GM23338 (cell line): ENCODE data around the gene ENOX1. TPM values are rescaled to one million over a fixed set of nuclear protein-coding genes. Genes with fewer than 3 reads are reported as not detected.

Experiments used
- ATAC-seq: fragments of 200-7000 bp; cut with Tn5 transposase; 3 replicates; pipeline ENCODE4 v1.9.1; 2020
- DNase-seq: peaks from one replicate; pipeline ENCODE4 v3.0.0-alpha.2; 2015; ENCODE audit warnings: low spot score
- H2AFZ ChIP-seq: fragments of 200-600 bp; sonication (generic); 2 replicates; pipeline ENCODE4 v1.8.0; 2016; ENCODE audit warnings: antibody characterized with exemption, mild to moderate bottlenecking, moderate library complexity
- H3F3A ChIP-seq: fragments of 200-600 bp; sonication (generic); replicated peaks from 2 replicates; pipeline ENCODE4 v1.8.0; 2017; ENCODE audit warnings: antibody characterized with exemption, mixed run types, low read depth
- H3K27ac ChIP-seq: fragments of 200-600 bp; sonication (generic); 2 replicates; pipeline ENCODE4 v1.6.1; 2016; ENCODE audit warnings: low read depth
- H3K27me3 ChIP-seq: fragments of 200-600 bp; sonication (generic); 2 replicates; pipeline ENCODE4 v1.8.0; 2016; ENCODE audit warnings: mild to moderate bottlenecking, mixed run types, moderate library complexity; ENCODE audit not compliant: insufficient read depth
- H3K36me3 ChIP-seq: fragments of 200-600 bp; sonication (generic); 2 replicates; pipeline ENCODE4 v1.8.0; 2016; ENCODE audit warnings: mild to moderate bottlenecking; ENCODE audit not compliant: insufficient read depth
- H3K4me1 ChIP-seq: fragments of 200-600 bp; sonication (generic); 2 replicates; pipeline ENCODE4 v1.8.0; 2016; ENCODE audit warnings: mild to moderate bottlenecking, moderate library complexity; ENCODE audit not compliant: insufficient read depth
- H3K4me2 ChIP-seq: fragments of 200-600 bp; sonication (generic); 2 replicates; pipeline ENCODE4 v1.7.1; 2017; ENCODE audit warnings: mixed run types
- H3K4me3 ChIP-seq: fragments of 200-600 bp; sonication (generic); 2 replicates; pipeline ENCODE4 v1.6.1; 2016; ENCODE audit warnings: mixed run types
- H3K79me2 ChIP-seq: fragments of 200-600 bp; sonication (generic); replicated peaks from 2 replicates; pipeline ENCODE4 v1.8.0; 2017; ENCODE audit warnings: mild to moderate bottlenecking; ENCODE audit not compliant: insufficient read depth
- H3K9me2 ChIP-seq: fragments of 200-600 bp; sonication (generic); 2 replicates; pipeline ENCODE4 v1.8.0; 2017; ENCODE audit not compliant: insufficient read depth
- H4K20me1 ChIP-seq: fragments of 200-600 bp; sonication (generic); replicated peaks from 2 replicates; pipeline ENCODE4 v1.8.0; 2017; ENCODE audit warnings: mild to moderate bottlenecking; ENCODE audit not compliant: insufficient read depth
- H3K27ac Mint-ChIP-seq: 2 replicates; pipeline ENCODE4 v1.8.0; 2020; ENCODE audit warnings: inconsistent platforms, mild to moderate bottlenecking, moderate library complexity, mixed read lengths
- H3K27me3 Mint-ChIP-seq: 3 replicates; pipeline ENCODE4 v1.8.0; 2022; ENCODE audit warnings: low read depth, mild to moderate bottlenecking, moderate library complexity, mixed read lengths, inconsistent platforms; ENCODE audit not compliant: insufficient read depth, poor library complexity
- H3K36me3 Mint-ChIP-seq: 3 replicates; pipeline ENCODE4 v1.8.0; 2021; ENCODE audit warnings: low read depth, mild to moderate bottlenecking, inconsistent platforms, moderate library complexity, mixed read lengths
- H3K4me1 Mint-ChIP-seq: 3 replicates; pipeline ENCODE4 v1.8.0; 2020; ENCODE audit warnings: mild to moderate bottlenecking, inconsistent platforms, mixed read lengths
- H3K4me3 Mint-ChIP-seq: 3 replicates; pipeline ENCODE4 v1.8.0; 2021; ENCODE audit warnings: moderate library complexity, mild to moderate bottlenecking, inconsistent platforms, mixed read lengths
- H3K9me3 Mint-ChIP-seq: 3 replicates; pipeline ENCODE4 v1.8.0; 2020; ENCODE audit warnings: moderate library complexity, mild to moderate bottlenecking, inconsistent platforms, mixed read lengths
- CREB1 ChIP-seq: fragments of 250-450 bp; sonication (Bioruptor Pico); IDR thresholded peaks from 2 replicates; pipeline ENCODE4 v1.5.0; 2020; ENCODE audit warnings: low read depth, mild to moderate bottlenecking, moderate library complexity
- EZH2 ChIP-seq: fragments of 200-600 bp; sonication (generic); IDR thresholded peaks from one replicate; pipeline ENCODE4 v1.8.0; 2017; ENCODE audit warnings: antibody characterized with exemption, mild to moderate bottlenecking, low read depth; ENCODE audit not compliant: unreplicated experiment
- EZH2phosphoT487 ChIP-seq: fragments of 200-600 bp; sonication (generic); IDR thresholded peaks from one replicate; pipeline ENCODE4 v1.8.1; 2018; ENCODE audit warnings: antibody characterized with exemption; ENCODE audit not compliant: unreplicated experiment
- JUNB ChIP-seq: IDR thresholded peaks from one replicate; pipeline ENCODE4 v1.6.1; 2016; ENCODE audit warnings: antibody characterized with exemption; ENCODE audit not compliant: unreplicated experiment
- NANOG ChIP-seq: IDR thresholded peaks from 2 replicates; pipeline ENCODE4 v1.6.1; 2016; ENCODE audit warnings: antibody characterized with exemption, borderline replicate concordance
- POLR2AphosphoS5 ChIP-seq: IDR thresholded peaks from 2 replicates; pipeline ENCODE4 v1.6.1; 2016; ENCODE audit warnings: antibody characterized with exemption, low read depth
- STAT1 ChIP-seq: IDR thresholded peaks from one replicate; pipeline ENCODE4 v1.6.1; 2016; ENCODE audit warnings: antibody characterized with exemption; ENCODE audit not compliant: unreplicated experiment
- ZNF114 ChIP-seq: fragments of 250-450 bp; sonication (Bioruptor Pico); IDR thresholded peaks from 2 replicates; pipeline ENCODE4 v1.5.0; 2020; ENCODE audit warnings: mild to moderate bottlenecking, moderate library complexity
- ZNF331 ChIP-seq: fragments of 250-450 bp; sonication (Bioruptor Pico); IDR thresholded peaks from 2 replicates; pipeline ENCODE4 v1.5.0; 2020; ENCODE audit warnings: low read depth, mild to moderate bottlenecking, moderate library complexity
- polyA plus RNA-seq: library from polyadenylated mRNA; unstranded; fragments of >200 nt; fragmentation: Nextera tagmentation; extraction: Ambion mirVana; gene quantifications from 2 replicates; pipeline ENCODE4 v1.2.1, GENCODE V29; 2016
- total RNA-seq: library from RNA; depleted of rRNA; stranded (reverse); fragments of >200 nt; shearing (Covaris generic); gene quantifications from 2 replicates; pipeline ENCODE4 v1.2.3, GENCODE V29; 2014
- TF ChIP-seq, protein P1 (sequence below): IDR thresholded peaks from one replicate; pipeline ENCODE4 v1.6.1; 2018; ENCODE audit warnings: antibody characterized with exemption; ENCODE audit not compliant: unreplicated experiment
- TF ChIP-seq, protein P2 (sequence below): IDR thresholded peaks from 2 replicates; pipeline ENCODE4 v1.6.1; 2016; ENCODE audit warnings: antibody characterized with exemption
- TF ChIP-seq, protein P3 (sequence below): fragments of 250-450 bp; sonication (Bioruptor Pico); IDR thresholded peaks from 2 replicates; pipeline ENCODE4 v1.5.0; 2020; ENCODE audit warnings: mild to moderate bottlenecking, moderate library complexity

Gene ENOX1
- total and polyA plus RNA-seq, 2 experiments from 2014 or later, result 0.66 to 0.81 TPM

- Histone ChIP-seq H3K36me3 (no peaks in the 10 kb centered on the region), H3K9me2 (no peaks in the 10 kb centered on the region), H3K4me1 (no peaks in the 10 kb centered on the region), H3K4me3 (no peak overlapping the region), H3F3A (no peaks in the 10 kb centered on the region), H3K27me3 (no peaks in the 10 kb centered on the region), H3K79me2 (no peaks in the 10 kb centered on the region), H4K20me1 (no peaks in the 10 kb centered on the region), H2AFZ (no peak overlapping the region), H3K4me2 (no peak overlapping the region), H3K27ac (no peak overlapping the region)
- DNase-seq, result no peak
- no peaks in the 10 kb centered on the region for H3K36me3 Mint-ChIP-seq
- no peaks in the 10 kb centered on the region for H3K27me3 Mint-ChIP-seq
- H3K27ac Mint-ChIP-seq, result no peak overlapping the region
- TF ChIP-seq, protein P1, sequence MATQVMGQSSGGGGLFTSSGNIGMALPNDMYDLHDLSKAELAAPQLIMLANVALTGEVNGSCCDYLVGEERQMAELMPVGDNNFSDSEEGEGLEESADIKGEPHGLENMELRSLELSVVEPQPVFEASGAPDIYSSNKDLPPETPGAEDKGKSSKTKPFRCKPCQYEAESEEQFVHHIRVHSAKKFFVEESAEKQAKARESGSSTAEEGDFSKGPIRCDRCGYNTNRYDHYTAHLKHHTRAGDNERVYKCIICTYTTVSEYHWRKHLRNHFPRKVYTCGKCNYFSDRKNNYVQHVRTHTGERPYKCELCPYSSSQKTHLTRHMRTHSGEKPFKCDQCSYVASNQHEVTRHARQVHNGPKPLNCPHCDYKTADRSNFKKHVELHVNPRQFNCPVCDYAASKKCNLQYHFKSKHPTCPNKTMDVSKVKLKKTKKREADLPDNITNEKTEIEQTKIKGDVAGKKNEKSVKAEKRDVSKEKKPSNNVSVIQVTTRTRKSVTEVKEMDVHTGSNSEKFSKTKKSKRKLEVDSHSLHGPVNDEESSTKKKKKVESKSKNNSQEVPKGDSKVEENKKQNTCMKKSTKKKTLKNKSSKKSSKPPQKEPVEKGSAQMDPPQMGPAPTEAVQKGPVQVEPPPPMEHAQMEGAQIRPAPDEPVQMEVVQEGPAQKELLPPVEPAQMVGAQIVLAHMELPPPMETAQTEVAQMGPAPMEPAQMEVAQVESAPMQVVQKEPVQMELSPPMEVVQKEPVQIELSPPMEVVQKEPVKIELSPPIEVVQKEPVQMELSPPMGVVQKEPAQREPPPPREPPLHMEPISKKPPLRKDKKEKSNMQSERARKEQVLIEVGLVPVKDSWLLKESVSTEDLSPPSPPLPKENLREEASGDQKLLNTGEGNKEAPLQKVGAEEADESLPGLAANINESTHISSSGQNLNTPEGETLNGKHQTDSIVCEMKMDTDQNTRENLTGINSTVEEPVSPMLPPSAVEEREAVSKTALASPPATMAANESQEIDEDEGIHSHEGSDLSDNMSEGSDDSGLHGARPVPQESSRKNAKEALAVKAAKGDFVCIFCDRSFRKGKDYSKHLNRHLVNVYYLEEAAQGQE, result no peak
- TF ChIP-seq, protein P2, sequence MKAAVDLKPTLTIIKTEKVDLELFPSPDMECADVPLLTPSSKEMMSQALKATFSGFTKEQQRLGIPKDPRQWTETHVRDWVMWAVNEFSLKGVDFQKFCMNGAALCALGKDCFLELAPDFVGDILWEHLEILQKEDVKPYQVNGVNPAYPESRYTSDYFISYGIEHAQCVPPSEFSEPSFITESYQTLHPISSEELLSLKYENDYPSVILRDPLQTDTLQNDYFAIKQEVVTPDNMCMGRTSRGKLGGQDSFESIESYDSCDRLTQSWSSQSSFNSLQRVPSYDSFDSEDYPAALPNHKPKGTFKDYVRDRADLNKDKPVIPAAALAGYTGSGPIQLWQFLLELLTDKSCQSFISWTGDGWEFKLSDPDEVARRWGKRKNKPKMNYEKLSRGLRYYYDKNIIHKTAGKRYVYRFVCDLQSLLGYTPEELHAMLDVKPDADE, result no peak
- TF ChIP-seq JUNB, result no peak
- no peak for TF ChIP-seq NANOG
- no peak for TF ChIP-seq ZNF114
- TF ChIP-seq, protein P3, sequence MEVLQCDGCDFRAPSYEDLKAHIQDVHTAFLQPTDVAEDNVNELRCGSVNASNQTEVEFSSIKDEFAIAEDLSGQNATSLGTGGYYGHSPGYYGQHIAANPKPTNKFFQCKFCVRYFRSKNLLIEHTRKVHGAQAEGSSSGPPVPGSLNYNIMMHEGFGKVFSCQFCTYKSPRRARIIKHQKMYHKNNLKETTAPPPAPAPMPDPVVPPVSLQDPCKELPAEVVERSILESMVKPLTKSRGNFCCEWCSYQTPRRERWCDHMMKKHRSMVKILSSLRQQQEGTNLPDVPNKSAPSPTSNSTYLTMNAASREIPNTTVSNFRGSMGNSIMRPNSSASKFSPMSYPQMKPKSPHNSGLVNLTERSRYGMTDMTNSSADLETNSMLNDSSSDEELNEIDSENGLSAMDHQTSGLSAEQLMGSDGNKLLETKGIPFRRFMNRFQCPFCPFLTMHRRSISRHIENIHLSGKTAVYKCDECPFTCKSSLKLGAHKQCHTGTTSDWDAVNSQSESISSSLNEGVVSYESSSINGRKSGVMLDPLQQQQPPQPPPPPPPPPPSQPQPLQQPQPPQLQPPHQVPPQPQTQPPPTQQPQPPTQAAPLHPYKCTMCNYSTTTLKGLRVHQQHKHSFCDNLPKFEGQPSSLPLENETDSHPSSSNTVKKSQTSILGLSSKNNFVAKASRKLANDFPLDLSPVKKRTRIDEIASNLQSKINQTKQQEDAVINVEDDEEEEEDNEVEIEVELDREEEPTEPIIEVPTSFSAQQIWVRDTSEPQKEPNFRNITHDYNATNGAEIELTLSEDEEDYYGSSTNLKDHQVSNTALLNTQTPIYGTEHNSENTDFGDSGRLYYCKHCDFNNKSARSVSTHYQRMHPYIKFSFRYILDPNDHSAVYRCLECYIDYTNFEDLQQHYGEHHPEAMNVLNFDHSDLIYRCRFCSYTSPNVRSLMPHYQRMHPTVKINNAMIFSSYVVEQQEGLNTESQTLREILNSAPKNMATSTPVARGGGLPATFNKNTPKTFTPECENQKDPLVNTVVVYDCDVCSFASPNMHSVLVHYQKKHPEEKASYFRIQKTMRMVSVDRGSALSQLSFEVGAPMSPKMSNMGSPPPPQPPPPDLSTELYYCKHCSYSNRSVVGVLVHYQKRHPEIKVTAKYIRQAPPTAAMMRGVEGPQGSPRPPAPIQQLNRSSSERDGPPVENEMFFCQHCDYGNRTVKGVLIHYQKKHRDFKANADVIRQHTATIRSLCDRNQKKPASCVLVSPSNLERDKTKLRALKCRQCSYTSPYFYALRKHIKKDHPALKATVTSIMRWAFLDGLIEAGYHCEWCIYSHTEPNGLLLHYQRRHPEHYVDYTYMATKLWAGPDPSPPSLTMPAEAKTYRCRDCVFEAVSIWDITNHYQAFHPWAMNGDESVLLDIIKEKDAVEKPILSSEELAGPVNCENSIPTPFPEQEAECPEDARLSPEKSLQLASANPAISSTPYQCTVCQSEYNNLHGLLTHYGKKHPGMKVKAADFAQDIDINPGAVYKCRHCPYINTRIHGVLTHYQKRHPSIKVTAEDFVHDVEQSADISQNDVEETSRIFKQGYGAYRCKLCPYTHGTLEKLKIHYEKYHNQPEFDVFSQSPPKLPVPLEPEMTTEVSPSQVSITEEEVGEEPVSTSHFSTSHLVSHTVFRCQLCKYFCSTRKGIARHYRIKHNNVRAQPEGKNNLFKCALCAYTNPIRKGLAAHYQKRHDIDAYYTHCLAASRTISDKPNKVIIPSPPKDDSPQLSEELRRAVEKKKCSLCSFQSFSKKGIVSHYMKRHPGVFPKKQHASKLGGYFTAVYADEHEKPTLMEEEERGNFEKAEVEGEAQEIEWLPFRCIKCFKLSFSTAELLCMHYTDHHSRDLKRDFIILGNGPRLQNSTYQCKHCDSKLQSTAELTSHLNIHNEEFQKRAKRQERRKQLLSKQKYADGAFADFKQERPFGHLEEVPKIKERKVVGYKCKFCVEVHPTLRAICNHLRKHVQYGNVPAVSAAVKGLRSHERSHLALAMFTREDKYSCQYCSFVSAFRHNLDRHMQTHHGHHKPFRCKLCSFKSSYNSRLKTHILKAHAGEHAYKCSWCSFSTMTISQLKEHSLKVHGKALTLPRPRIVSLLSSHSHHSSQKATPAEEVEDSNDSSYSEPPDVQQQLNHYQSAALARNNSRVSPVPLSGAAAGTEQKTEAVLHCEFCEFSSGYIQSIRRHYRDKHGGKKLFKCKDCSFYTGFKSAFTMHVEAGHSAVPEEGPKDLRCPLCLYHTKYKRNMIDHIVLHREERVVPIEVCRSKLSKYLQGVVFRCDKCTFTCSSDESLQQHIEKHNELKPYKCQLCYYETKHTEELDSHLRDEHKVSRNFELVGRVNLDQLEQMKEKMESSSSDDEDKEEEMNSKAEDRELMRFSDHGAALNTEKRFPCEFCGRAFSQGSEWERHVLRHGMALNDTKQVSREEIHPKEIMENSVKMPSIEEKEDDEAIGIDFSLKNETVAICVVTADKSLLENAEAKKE, result no peak
- TF ChIP-seq ZNF331 (CRISPR knock-in tag), result no peak
- TF ChIP-seq STAT1, result no peak
- TF ChIP-seq CREB1, result no peak
- no peak for TF ChIP-seq POLR2AphosphoS5
- TF ChIP-seq EZH2phosphoT487, result no peak
- no peak for TF ChIP-seq EZH2
- H3K9me3 Mint-ChIP-seq, result no peaks in the 10 kb centered on the region
- peaks cover under 1% of the 10 kb centered on the region; the same call in 1 of the 3 replicates for H3K4me1 Mint-ChIP-seq
- H3K4me3 Mint-ChIP-seq, result no peak overlapping the region
- no peak for ATAC-seq
These were observed 15.9 kb downstream of the ENOX1 start for GRCh38 chr13:43770871-43771270.
